Measurements from ENCODE around the gene ARHGEF28. TPM values are rescaled to one million over a fixed set of nuclear protein-coding genes. Genes with fewer than 3 reads are reported as not detected.

The ARHGEF28 gene
- total and polyA plus RNA-seq, 10 of the 15 experiments (the other 5 are each of a cell fraction or from before 2014, with no cell fraction given), result 0.10 to 0.72 (median 0.22) TPM; not detected in 2

GRCh38 chr5:73950441-73950873 is 324.5 kb downstream of the ARHGEF28 start:
- Histone ChIP-seq H3K9me3 (replicated peaks; ENCODE audit: control insufficient read depth, insufficient read depth, low read length) (no peaks in the 10 kb centered on the region), H3K27ac (ENCODE audit: control insufficient read depth, insufficient read depth) (no peak overlapping the region), H3K4me3 (no peak overlapping the region), H3K79me2 (ENCODE audit: control insufficient read depth, insufficient read depth, low read length) (no peaks in the 10 kb centered on the region), H2AFZ (ENCODE audit: control insufficient read depth, low read depth, low read length) (no peak overlapping the region), H3K4me2 (ENCODE audit: control insufficient read depth, insufficient read depth) (no peak overlapping the region), H3K36me3 (ENCODE audit: control insufficient read depth in 2 of 2, insufficient read depth in 2 of 2, low read length in 1 of 2) (no peaks in the 10 kb centered on the region), H3K9ac (ENCODE audit: control insufficient read depth, insufficient read depth, low read length) (no peak overlapping the region), H3K27me3 (replicated peaks in 1 of 2; ENCODE audit: control insufficient read depth in 2 of 2, insufficient read depth in 2 of 2, low read length in 1 of 2) (no peaks in the 10 kb centered on the region; a peak in 2 of 4 replicates), H4K20me1 (ENCODE audit: control insufficient read depth, insufficient read depth) (no peaks in the 10 kb centered on the region), H3K4me1 (ENCODE audit: control insufficient read depth, insufficient read depth, low read length) (no peaks in the 10 kb centered on the region)
- intact Hi-C loops (cut with micrococcal nuclease; ENCODE audit: unreplicated experiment), result no loop called here
- DNase-seq (ENCODE audit: low read depth, low spot score), result no peak
- ChIA-PET POLR2A (no interaction called here), SMC1A (ENCODE audit: uncharacterized antibody, unreplicated experiment) (interaction anchor here (1.0 kb wide), 1 partner anchor 106 kb away, joined by 3 read pairs; no protein-coding TSS in a partner anchor), CTCF (no interaction called here), RAD21 (ENCODE audit: unreplicated experiment) (no interaction called here)
- 10% methylated on average over 3 of the region's 3 CpGs for WGBS (ENCODE audit: insufficient coverage, insufficient replicate concordance, low lambda C conversion rate, missing lambda C conversion rate)
- BruUV-seq (replicated peaks), result no TSS peak
- in situ Hi-C loops (cut with MboI), result no loop called here
- no peak for FAIRE-seq
- TF ChIP-seq ZNF592 (IDR thresholded peaks at IDR 0.05) (no peak), RB1 (IDR thresholded peaks at IDR 0.05; ENCODE audit: borderline replicate concordance) (no peak), ZBTB40 (IDR thresholded peaks at IDR 0.05; ENCODE audit: borderline replicate concordance) (no peak), REST (IDR thresholded peaks at IDR 0.05; ENCODE audit: low read depth, low read length) (no peak), RCOR1 (conservative IDR thresholded peaks at IDR 0.05; ENCODE audit: low read depth, low read length) (no peak), ZZZ3 (IDR thresholded peaks at IDR 0.05; ENCODE audit: control insufficient read depth, insufficient read length, low read depth) (no peak), POU2F2 (IDR thresholded peaks at IDR 0.05; ENCODE audit: borderline replicate concordance, low read depth, low read length) (no peak), RAD51 (IDR thresholded peaks at IDR 0.05) (no peak), NKRF (conservative IDR thresholded peaks at IDR 0.05) (no peak), SMARCA5 (IDR thresholded peaks at IDR 0.05) (no peak), HCFC1 (IDR thresholded peaks at IDR 0.05; ENCODE audit: low read length) (no peak)
- ATAC-seq, result no peak

All from GM12878 (cell line).